GM18907 (cell line): ENCODE results near the gene UBAC2.
A peak's percentile ranks its signal among the peaks of the same experiment; 100 is the strongest.

Source experiments
- ATAC-seq: cut with Tn5 transposase; IDR thresholded peaks from one replicate; pipeline ENCODE4 v1.9.1; 2021; ENCODE audit warnings: mild to moderate bottlenecking, moderate library complexity; ENCODE audit not compliant: unreplicated experiment

UBAC2 gene

GRCh38 chr13:99352351-99353245, 151.9 kb downstream of the UBAC2 start:
- no peak for ATAC-seq

- no peak for ATAC-seq
Measured at GRCh38 chr13:99353246-99353600, 152.6 kb downstream of the UBAC2 start.

- ATAC-seq = no peak
Measured at GRCh38 chr13:99353836-99354235, 153.2 kb downstream of the UBAC2 start.

DNA sequence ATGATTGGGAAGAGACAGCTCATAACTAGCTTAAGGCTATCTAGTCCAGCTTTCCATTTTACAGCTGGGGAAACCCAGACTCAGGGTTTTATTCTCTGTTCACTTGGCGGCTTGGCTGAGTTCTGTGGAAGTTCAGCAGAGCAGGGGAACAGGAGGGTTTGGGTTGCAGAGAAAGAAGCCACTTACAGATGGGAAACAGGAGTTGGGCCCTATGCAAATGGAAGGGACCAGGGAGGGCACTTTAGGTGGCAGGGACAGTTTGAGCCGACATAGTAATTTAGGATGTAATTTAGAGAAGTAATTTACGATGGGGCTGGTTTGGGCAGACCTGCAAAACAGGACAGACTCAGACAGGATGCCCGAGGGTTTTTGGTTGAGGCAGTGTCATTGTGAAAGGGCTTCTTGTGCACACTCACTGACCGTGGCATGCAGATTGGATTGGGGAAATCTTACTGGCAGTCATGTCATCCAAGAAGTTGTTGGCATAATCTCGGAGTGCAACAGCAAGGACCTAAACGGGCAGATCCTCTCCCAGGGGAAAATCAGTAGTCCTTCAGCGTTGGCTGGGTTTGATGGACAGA, 153.8 kb downstream of the UBAC2 start:
- no peak for ATAC-seq

- ATAC-seq = no peak
Measured at GRCh38 chr13:99355267-99356011, 154.8 kb downstream of the UBAC2 start.

DNA sequence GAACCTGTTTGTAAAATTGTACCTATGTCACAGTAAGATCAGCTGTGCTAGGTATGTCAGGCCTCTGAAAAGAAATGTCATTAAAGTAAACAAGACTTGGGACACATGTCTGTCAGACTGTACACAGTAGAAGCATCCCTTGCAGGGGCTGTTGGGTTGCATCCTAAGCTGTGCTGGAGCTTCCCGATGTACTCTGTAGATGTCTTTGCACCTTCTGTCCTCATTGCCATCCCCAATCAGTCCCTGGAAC, 155.3 kb downstream of the UBAC2 start:
- peak; percentile 0 for ATAC-seq

DNA sequence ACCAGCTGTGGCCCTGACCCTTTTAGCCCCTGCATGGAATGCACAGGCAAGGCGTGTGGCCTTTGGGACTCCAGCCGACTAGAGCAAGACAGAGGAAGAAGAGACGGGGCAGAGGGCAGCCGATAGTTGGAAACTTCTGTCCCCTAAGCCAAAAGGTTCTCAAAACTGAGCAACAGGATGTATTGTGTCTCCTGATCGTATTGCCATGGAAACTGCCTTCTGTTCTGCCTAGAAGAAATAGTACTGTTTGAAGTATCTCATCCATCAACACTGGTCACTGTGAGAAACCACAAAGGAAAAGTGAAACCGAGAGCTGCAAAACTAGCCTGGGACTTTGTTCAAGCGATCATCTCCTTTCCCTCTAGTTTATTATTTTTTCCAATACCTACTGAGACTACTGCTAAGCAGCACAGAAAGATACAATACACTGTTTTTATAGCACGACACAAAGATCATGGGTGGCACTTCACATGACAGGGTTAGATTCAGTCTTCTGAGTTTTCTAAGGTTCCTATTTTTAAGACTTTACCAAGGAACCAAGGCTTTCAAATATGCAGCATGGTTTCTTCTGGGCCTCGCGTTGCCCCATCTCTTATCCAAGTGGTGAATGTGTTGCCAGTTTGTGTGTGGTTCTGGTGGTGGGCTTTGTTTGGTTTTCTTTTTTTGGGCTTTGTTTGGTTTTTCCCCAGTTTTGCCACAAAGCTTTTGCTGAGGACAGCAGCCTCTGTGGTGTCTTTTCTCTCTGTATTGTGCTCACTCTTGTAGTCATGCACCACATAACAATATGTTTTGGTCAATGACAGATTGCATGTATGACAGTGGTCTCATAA, 155.8 kb downstream of the UBAC2 start:
- peak; percentile 62 for ATAC-seq

- ATAC-seq = peak; percentile 26
Measured at GRCh38 chr13:99357131-99357596, 156.5 kb downstream of the UBAC2 start.

GRCh38 chr13:99357941-99358340, 157.3 kb downstream of the UBAC2 start:
- no peak for ATAC-seq

DNA sequence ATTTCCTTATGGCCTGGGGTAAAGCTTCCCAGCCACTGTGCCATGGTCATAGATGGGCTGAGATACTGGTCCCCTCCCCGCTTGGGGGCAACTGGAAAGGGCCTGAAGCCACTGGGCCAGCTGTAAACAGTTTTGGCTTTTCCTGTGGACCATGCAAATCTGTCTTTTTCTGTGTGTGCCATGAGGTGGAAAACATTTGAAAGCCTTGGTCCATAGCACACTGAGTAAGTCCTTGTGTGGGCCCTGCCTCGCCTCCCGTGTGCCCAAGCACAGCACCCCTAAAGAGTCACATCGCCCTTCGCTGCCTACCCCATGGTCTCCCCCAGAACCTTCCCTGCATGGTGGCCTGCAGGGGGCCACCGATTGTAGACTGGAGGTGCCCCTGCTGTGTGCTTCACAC, 158.9 kb downstream of the UBAC2 start:
- ATAC-seq = no peak

DNA sequence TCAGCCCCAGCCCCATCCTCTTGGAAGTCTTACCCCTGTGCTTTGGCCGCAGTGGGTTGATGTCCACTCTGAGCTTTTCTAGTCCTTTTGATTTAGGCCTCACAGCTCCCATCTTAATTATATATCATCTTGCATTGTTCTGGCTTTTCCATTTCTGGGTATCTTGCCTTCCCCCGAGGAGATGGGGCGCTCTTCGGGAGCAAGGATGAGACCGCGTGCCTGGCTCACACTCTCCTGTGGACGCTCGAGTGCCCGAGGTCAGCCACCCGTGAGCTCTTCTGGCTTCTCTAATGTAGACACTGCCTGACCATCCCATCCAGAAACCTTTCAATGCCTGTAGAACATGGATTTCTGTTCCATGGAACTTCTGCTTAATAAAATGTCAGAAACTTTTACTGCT, 160.0 kb downstream of the UBAC2 start:
- ATAC-seq = no peak

DNA sequence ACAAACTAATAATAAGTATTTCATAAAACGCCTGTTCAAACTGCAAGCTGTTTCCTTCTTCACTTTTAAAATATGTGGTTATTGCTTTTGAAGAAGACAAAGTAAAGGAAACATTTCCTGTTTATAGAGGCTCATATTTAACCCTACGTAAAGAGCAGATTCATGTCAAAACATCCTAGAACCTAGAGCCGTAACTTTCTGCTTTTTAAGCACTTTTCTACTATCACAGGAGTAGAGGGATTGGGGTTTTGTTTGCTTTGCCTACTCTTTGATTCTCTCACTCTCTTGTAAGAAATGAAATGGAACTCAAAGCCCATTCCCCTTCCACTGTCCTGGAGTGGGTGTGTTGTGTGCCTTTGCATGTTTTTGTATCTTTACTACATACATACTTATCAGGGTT, 160.5 kb downstream of the UBAC2 start:
- ATAC-seq = no peak

GRCh38 chr13:99362362-99362761, 161.7 kb downstream of the UBAC2 start:
- no peak for ATAC-seq

GRCh38 chr13:99363391-99363790, 162.7 kb downstream of the UBAC2 start:
- no peak for ATAC-seq

- ATAC-seq = peak; percentile 30
Measured at GRCh38 chr13:99363949-99364348, 163.3 kb downstream of the UBAC2 start.

DNA sequence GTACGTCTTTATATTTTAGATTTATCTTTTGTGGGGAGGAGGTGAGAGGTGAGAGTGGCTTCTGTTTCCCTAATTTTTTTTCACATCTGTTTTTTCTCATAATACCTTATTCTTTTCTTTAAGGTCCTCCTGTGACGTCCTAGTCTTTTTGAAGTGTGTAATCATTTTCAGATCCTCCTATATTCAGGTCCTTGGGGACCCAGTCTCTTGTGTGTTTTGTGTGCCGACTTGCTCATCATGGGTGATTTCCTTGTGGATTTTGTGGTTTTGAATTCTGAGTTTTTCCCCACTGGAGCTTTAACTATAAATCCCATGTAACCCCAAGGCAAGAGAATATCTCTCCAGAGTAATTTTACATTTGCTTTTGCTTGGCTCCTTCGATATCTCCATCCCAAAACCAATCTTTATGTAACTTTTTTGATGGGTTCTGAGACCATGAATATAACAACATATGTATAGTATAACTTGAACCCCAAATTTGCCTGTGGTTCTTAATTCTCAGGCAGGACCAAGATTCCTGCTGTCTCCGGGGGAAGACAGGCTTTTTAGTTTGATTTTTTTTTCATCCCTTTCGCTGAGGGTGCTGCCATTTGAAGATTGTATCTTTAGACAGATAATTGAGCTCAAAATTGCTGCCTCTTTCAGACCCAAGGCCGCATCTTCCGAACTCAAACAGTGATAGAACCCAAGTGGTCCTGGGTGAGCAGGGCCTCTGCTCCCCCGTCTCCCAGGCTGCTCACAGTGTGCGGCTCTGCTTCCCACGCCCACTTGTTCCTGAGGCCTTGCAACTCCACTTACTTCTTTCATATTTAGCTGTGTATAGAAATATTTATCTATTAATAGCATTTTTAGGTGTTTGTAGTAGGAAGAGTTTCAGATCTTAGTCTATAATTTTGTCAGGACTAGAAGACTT, 165.7 kb downstream of the UBAC2 start:
- ATAC-seq = peak; percentile 58

DNA sequence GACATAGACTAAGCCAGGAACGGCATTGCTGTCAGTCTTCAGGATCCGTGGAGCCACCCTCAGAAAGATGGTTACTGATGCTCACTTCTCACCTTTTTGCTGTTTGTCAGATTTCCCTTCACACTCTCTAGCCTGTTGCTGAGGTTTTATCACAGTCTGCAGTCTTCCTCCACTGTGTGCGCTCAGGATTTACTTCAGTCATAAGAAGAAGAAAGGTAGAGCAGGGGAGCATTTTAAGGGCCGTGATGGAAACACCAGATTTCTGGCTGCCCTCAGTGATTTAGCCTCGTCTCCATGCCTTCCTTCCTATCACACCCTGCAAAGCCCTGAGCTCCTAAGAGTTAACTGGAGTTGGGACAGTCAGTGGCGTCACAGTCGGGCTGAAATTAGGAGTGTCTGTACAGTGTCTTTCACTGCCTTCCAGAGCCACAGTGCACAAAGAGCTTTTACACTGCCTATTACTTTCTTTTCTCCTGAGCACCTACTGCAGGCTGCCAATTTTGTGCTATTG, 166.5 kb downstream of the UBAC2 start:
- ATAC-seq = no peak

DNA sequence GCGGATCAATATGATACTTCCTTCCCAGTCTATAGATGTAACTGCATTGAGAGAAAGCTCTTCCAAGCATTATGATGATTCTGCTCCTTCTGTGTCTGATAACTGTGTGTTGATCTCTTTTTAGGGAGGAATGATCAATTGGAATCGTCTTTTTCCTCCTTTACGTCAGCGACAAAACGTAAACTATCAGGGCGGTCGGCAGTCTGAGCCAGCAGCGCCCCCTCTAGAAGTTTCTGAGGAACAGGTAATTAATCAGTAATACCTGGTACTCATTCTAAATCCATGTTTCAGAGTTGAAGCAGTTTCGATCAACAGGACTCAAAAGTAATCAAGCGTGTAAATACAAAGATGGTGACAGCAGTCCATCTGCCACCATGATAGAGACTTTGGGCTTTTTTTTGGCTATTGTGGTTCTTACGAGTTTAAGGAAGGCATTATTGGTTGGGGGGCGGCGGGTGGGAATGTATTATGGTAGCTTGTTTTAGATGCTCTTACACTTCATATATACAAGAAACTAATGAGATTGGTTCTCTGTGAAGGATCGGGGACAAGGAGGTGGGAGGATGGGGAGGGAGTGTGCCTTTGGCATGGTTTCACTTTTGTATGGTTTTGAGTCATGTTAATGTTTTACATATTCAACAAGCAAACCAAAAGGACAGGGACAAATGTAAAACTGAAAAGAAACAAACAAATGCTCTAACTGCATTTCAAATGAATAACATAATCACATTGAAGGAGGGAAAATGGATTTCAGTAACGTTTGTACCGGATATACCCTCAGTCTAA, 167.2 kb downstream of the UBAC2 start:
- ATAC-seq = peak; percentile 49
